Aorta (tissue), 5 donors: ENCODE measurements around the gene ZNF141. TPM values are rescaled to one million over a fixed set of nuclear protein-coding genes. Genes with fewer than 3 reads are reported as not detected.

Experiments
- ATAC-seq: fragments of 200-7000 bp; cut with Tn5 transposase; one replicate; pipeline ENCODE4 v1.9.1; 2022; ENCODE audit warnings: moderate library complexity; ENCODE audit not compliant: low FRiP score
- DNase-seq, 2 donors: peaks; one replicate each; pipeline ENCODE4 v3.0.0-alpha.2; 2020
- H3K27ac ChIP-seq, 2 donors: one replicate each; pipeline ENCODE4 v1.5.1; 2013; ENCODE audit warnings: low read length in 2 of 2, mild to moderate bottlenecking in 2 of 2, moderate library complexity in 2 of 2, control low read depth in 1 of 2, inconsistent platforms in 1 of 2, low read depth in 1 of 2
- H3K27me3 ChIP-seq, 2 donors: one replicate each; pipeline ENCODE4 v1.6.1; 2013; ENCODE audit warnings: control low read depth in 1 of 2, low read length in 1 of 2, mild to moderate bottlenecking in 1 of 2, moderate library complexity in 1 of 2; ENCODE audit not compliant: insufficient read depth in 2 of 2, control insufficient read depth in 1 of 2
- H3K36me3 ChIP-seq, 2 donors: one replicate each; pipeline ENCODE4 v1.6.1; 2013; ENCODE audit warnings: control low read depth in 1 of 2, low read length in 1 of 2, mild to moderate bottlenecking in 1 of 2; ENCODE audit not compliant: insufficient read depth in 2 of 2, control insufficient read depth in 1 of 2
- H3K4me1 ChIP-seq, 2 donors: one replicate each; pipeline ENCODE4 v1.6.1; 2013; ENCODE audit warnings: low read length in 2 of 2, control low read depth in 1 of 2, mild to moderate bottlenecking in 1 of 2, moderate library complexity in 1 of 2; ENCODE audit not compliant: insufficient read depth in 2 of 2, control insufficient read depth in 1 of 2
- H3K4me3 ChIP-seq, 2 donors: one replicate each; pipeline ENCODE4 v1.5.1; 2013; ENCODE audit warnings: low read length in 2 of 2, control low read depth in 1 of 2, mild to moderate bottlenecking in 1 of 2
- H3K9me3 ChIP-seq: one replicate; pipeline ENCODE4 v1.6.1; 2013; ENCODE audit warnings: mild to moderate bottlenecking, low read length; ENCODE audit not compliant: control insufficient read depth
- WGBS, 2 donors: extraction: QIAGEN DNeasy Blood & Tissue Kit; methylation state at CpG; one replicate each; pipeline ENCODE4 v1.1.7; 2013; 5-methylcytosine and 5-hydroxymethylcytosine counted together
- intact Hi-C, 2 donors: fragments of 100-400 bp; cut with DNase I; formaldehyde crosslinking; loops; one replicate each; pipeline versions ENCODE4 v1.14.2 to v1.15.0; 2022
- polyA plus RNA-seq, 2 donors: library from polyadenylated mRNA; stranded (reverse); fragments of 200-250 nt; gene quantifications; one replicate each; pipeline ENCODE4 v1.2.3, GENCODE V29; 2013
- total RNA-seq, 2 donors: library from RNA; stranded (reverse); fragmentation: NEBNext Ultra II Directional; extraction: Animal tissue kit (Norgen Biotek cat#: 25700); gene quantifications; one replicate each; pipeline ENCODE4 v1.2.1, GENCODE V29; 2021
- donor health status: healthy with polysubstance abuse.
- donor health status: Bipolar disorder and iron deficiency.
- donor health status: DM: no; HTN: no; CAD: no.
- donor health status: DM: no; HTN: no; CAD: no.
- donor health status: DM: yes; HTN: yes; CAD: no.

The ZNF141 gene
- total and polyA plus RNA-seq, 4 donors, result 1.6 to 29.7 (median 13.3) TPM

- no peaks in the 10 kb centered on the region for H3K4me1 ChIP-seq
- H3K27me3 ChIP-seq, result no peaks in the 10 kb centered on the region
- intact Hi-C loops, result no loop called here
- WGBS, 2 donors, result 74 to 76% methylated on average over 1 of the region's 1 CpG
- DNase-seq (no peak), ATAC-seq (no peak)
- H3K9me3 ChIP-seq, result peaks cover 2% of the 10 kb centered on the region
- H3K4me3 ChIP-seq, result no peak overlapping the region
- H3K27ac ChIP-seq, result no peak overlapping the region
- H3K36me3 ChIP-seq, result no peaks in the 10 kb centered on the region
These were observed 23.2 kb upstream of the ZNF141 start for GRCh38 chr4:314296-314903.

GRCh38 chr4:328729-329128 is 8.9 kb upstream of the ZNF141 start:
- no peaks in the 10 kb centered on the region for H3K27me3 ChIP-seq
- intact Hi-C loops, result no loop called here
- no peak overlapping the region for H3K27ac ChIP-seq
- 82 to 88% methylated on average over 8 of the region's 8 CpGs for WGBS, 2 donors
- H3K4me3 ChIP-seq, result no peak overlapping the region
- ATAC-seq (no peak), DNase-seq (no peak)
- H3K4me1 ChIP-seq, result no peaks in the 10 kb centered on the region
- peaks cover 2% of the 10 kb centered on the region for H3K9me3 ChIP-seq
- no peaks in the 10 kb centered on the region for H3K36me3 ChIP-seq

- ATAC-seq (no peak), DNase-seq (no peak)
- 52 to 66% methylated on average over 2 of the region's 2 CpGs for WGBS, 2 donors
- H3K9me3 ChIP-seq, result no peaks in the 10 kb centered on the region
- no peaks in the 10 kb centered on the region for H3K36me3 ChIP-seq
- no peaks in the 10 kb centered on the region for H3K27me3 ChIP-seq
- intact Hi-C loops, result no loop called here
- no peaks in the 10 kb centered on the region for H3K4me1 ChIP-seq
- H3K27ac ChIP-seq, result no peak overlapping the region
- no peak overlapping the region for H3K4me3 ChIP-seq
These were observed 2.1 kb upstream of the ZNF141 start for GRCh38 chr4:335515-335914.

- Histone ChIP-seq H3K27ac (peak overlapping the region in 1 of 2 donors; percentile 69), H3K27me3 (no peaks in the 10 kb centered on the region), H3K4me3 (peak overlapping the region; percentile 24 to 66), H3K36me3 (no peaks in the 10 kb centered on the region), H3K9me3 (no peaks in the 10 kb centered on the region), H3K4me1 (no peaks in the 10 kb centered on the region)
- intact Hi-C loops, result no loop called here
- no peak for ATAC-seq
- DNase-seq, result peak; percentile 59 to 80
- WGBS, 2 donors, result 6 to 9% methylated on average over 47 to 71 of the region's 71 CpGs
These were observed 1.3 kb upstream of the ZNF141 start for GRCh38 chr4:336099-336892.

- peak overlapping the region; percentile 24 to 66 for H3K4me3 ChIP-seq
These were observed 796 bp upstream of the ZNF141 start for GRCh38 chr4:336893-337142.

GRCh38 chr4:337932-338758 is 531 bp downstream of the ZNF141 start:
- DNase-seq (peak in 1 of 2 donors; percentile 88), ATAC-seq (no peak)
- Histone ChIP-seq H3K4me1 (no peaks in the 10 kb centered on the region), H3K9me3 (no peaks in the 10 kb centered on the region), H3K36me3 (peaks cover 0 to 2% of the 10 kb centered on the region in 2 donors), H3K4me3 (peak overlapping the region; percentile 73 to 76), H3K27me3 (no peaks in the 10 kb centered on the region), H3K27ac (peak overlapping the region; percentile 6 to 25)
- WGBS, 2 donors, result 1% methylated on average over 49 to 52 of the region's 52 CpGs
- intact Hi-C loops, result no loop called here

More at GRCh38 chr4:336893-337142, 796 bp upstream of the ZNF141 start:
- Histone ChIP-seq H3K36me3 (no peaks in the 10 kb centered on the region), H3K9me3 (no peaks in the 10 kb centered on the region), H3K4me1 (no peaks in the 10 kb centered on the region), H3K27ac (peak overlapping the region in 1 of 2 donors; percentile 69), H3K27me3 (no peaks in the 10 kb centered on the region)
- intact Hi-C loops, result no loop called here
- no peak for DNase-seq
- 0 to 1% methylated on average over 17 to 18 of the region's 18 CpGs for WGBS, 2 donors
- ATAC-seq, result no peak

- H3K36me3 ChIP-seq, result peaks cover 0 to 2% of the 10 kb centered on the region in 2 donors
- H3K4me3 ChIP-seq, result peak overlapping the region in 1 of 2 donors; percentile 73
- ATAC-seq, result no peak
- H3K4me1 ChIP-seq, result no peaks in the 10 kb centered on the region
- no peaks in the 10 kb centered on the region for H3K27me3 ChIP-seq
- no peak overlapping the region for H3K27ac ChIP-seq
- intact Hi-C loops, result no loop called here
- 24 to 29% methylated on average over 10 to 13 of the region's 13 CpGs for WGBS, 2 donors
- no peaks in the 10 kb centered on the region for H3K9me3 ChIP-seq
- no peak for DNase-seq
These were observed 1.1 kb downstream of the ZNF141 start for GRCh38 chr4:338759-339097.

GRCh38 chr4:340011-340410 is 2.4 kb downstream of the ZNF141 start:
- ATAC-seq, result no peak
- intact Hi-C loops, result no loop called here
- Histone ChIP-seq H3K4me3 (no peak overlapping the region), H3K9me3 (no peaks in the 10 kb centered on the region), H3K36me3 (peaks cover 0 to 2% of the 10 kb centered on the region in 2 donors), H3K4me1 (no peaks in the 10 kb centered on the region), H3K27me3 (no peaks in the 10 kb centered on the region), H3K27ac (no peak overlapping the region)
- DNase-seq, result no peak
- 90 to 92% methylated on average over 4 of the region's 4 CpGs for WGBS, 2 donors
